ENCODE measurements around the gene HAND2.
A peak's percentile ranks its signal among the peaks of the same experiment; 100 is the strongest.

- TF ChIP-seq CTCF (IDR thresholded peaks at IDR 0.05; ENCODE audit: low read depth, low read length) (no peak), POLR2A (IDR thresholded peaks at IDR 0.05; ENCODE audit: extremely low read depth, insufficient read length) (no peak), MAX (IDR thresholded peaks at IDR 0.05; ENCODE audit: low read depth, low read length) (peak; percentile 29; the same call in 1 of the 2 replicates)
These were observed 8.3 kb upstream of the HAND2 start for GRCh38 chr4:173538148-173538908.

Measured in NB4 (cell line).